CD14-positive monocyte (primary cell): ENCODE measurements around the gene BMPER. TPM values are rescaled to one million over a fixed set of nuclear protein-coding genes. Genes with fewer than 3 reads are reported as not detected.
A peak's percentile ranks its signal among the peaks of the same experiment; 100 is the strongest.

ENCODE experiments used
- DNase-seq, 3 donors: peaks; one replicate each; pipeline ENCODE4 v3.0.0-alpha.2; 2011 to 2022
- H2AFZ ChIP-seq: 2 replicates; pipeline ENCODE4 v1.6.0; 2012; ENCODE audit warnings: mild to moderate bottlenecking, low read depth, low read length, inconsistent platforms; ENCODE audit not compliant: insufficient read depth, poor library complexity, severe bottlenecking
- H3K27ac ChIP-seq, 2 donors: 1 replicate in 1 of 2; 2 replicates in 1 of 2; pipeline ENCODE4 v1.5.1; 2012 to 2013; ENCODE audit warnings: low read length in 2 of 2, control low read depth in 1 of 2, inconsistent platforms in 1 of 2, low read depth in 1 of 2, mild to moderate bottlenecking in 1 of 2
- H3K27me3 ChIP-seq, 2 donors: one replicate each; pipeline versions ENCODE4 v1.6.0 to v1.6.1; 2011 to 2013; ENCODE audit warnings: low read length in 2 of 2; ENCODE audit not compliant: control insufficient read depth in 2 of 2, insufficient read depth in 2 of 2
- H3K36me3 ChIP-seq, 2 donors: replicated peaks in 1 of 2; 1 replicate in 1 of 2; 2 replicates in 1 of 2; pipeline versions ENCODE4 v1.5.1 to v1.6.1; 2012 to 2013; ENCODE audit warnings: low read length in 2 of 2, control low read depth in 1 of 2, inconsistent platforms in 1 of 2, mild to moderate bottlenecking in 1 of 2; ENCODE audit not compliant: insufficient read depth in 2 of 2, control insufficient read depth in 1 of 2
- H3K4me1 ChIP-seq, 2 donors: 1 replicate in 1 of 2; 2 replicates in 1 of 2; pipeline versions ENCODE4 v1.5.1 to v1.6.1; 2012 to 2013; ENCODE audit warnings: low read length in 2 of 2, control low read depth in 1 of 2, inconsistent platforms in 1 of 2, mild to moderate bottlenecking in 1 of 2, moderate library complexity in 1 of 2; ENCODE audit not compliant: insufficient read depth in 2 of 2, control insufficient read depth in 1 of 2
- H3K4me2 ChIP-seq: replicated peaks from 2 replicates; pipeline ENCODE3; 2012; ENCODE audit warnings: low read length, moderate library complexity, mild to moderate bottlenecking; ENCODE audit not compliant: poor library complexity, severe bottlenecking; ENCODE audit errors: extremely low read depth
- H3K4me3 ChIP-seq, 3 experiments: fragments of 200-600 bp in 1 of 3; sonication (generic) in 1 of 3; replicated peaks in 1 of 3; 1 replicate in 2 of 3; 2 replicates in 1 of 3; pipeline ENCODE4 v1.5.1; 2011 to 2013; ENCODE audit warnings: low read length in 3 of 3, mild to moderate bottlenecking in 3 of 3, control low read depth in 2 of 3, low read depth in 2 of 3, inconsistent platforms in 1 of 3, moderate library complexity in 1 of 3
- H3K79me2 ChIP-seq: 2 replicates; pipeline ENCODE4 v1.6.0; 2012; ENCODE audit warnings: mild to moderate bottlenecking, control low read depth, inconsistent platforms, low read length, moderate library complexity; ENCODE audit not compliant: insufficient read depth
- H3K9ac ChIP-seq: 2 replicates; pipeline ENCODE4 v1.6.0; 2017; ENCODE audit warnings: low read length, mild to moderate bottlenecking; ENCODE audit not compliant: insufficient read depth, poor library complexity, severe bottlenecking
- H3K9me3 ChIP-seq, 2 donors: replicated peaks in 1 of 2; 1 replicate in 1 of 2; 2 replicates in 1 of 2; pipeline versions ENCODE4 v1.5.1 to v1.6.1; 2012 to 2013; ENCODE audit warnings: low read length in 2 of 2, control low read depth in 1 of 2; ENCODE audit not compliant: control insufficient read depth in 1 of 2, insufficient read depth in 1 of 2
- H4K20me1 ChIP-seq: 2 replicates; pipeline ENCODE4 v1.6.0; 2012; ENCODE audit warnings: mild to moderate bottlenecking, low read length, control low read depth, moderate library complexity; ENCODE audit not compliant: insufficient read depth
- H3K27ac Mint-ChIP-seq, 7 donors: one replicate each; pipeline ENCODE4 v1.8.0; 2020; ENCODE audit warnings: mild to moderate bottlenecking in 7 of 7, mixed read lengths in 7 of 7, moderate library complexity in 6 of 7, inconsistent platforms in 2 of 7
- H3K27me3 Mint-ChIP-seq, 3 donors: one replicate each; pipeline ENCODE4 v1.8.0; 2021 to 2022; ENCODE audit warnings: low read depth in 3 of 3, mild to moderate bottlenecking in 3 of 3, mixed read lengths in 3 of 3, moderate library complexity in 3 of 3, inconsistent platforms in 1 of 3
- H3K36me3 Mint-ChIP-seq, 2 donors: one replicate each; pipeline ENCODE4 v1.8.0; 2020; ENCODE audit warnings: mixed read lengths in 2 of 2, inconsistent platforms in 1 of 2, mild to moderate bottlenecking in 1 of 2
- H3K4me1 Mint-ChIP-seq: one replicate; pipeline ENCODE4 v1.8.0; 2020; ENCODE audit warnings: mild to moderate bottlenecking, mixed read lengths
- H3K4me3 Mint-ChIP-seq, 2 donors: one replicate each; pipeline ENCODE4 v1.8.0; 2020; ENCODE audit warnings: mild to moderate bottlenecking in 2 of 2, mixed read lengths in 2 of 2, moderate library complexity in 1 of 2
- H3K9me3 Mint-ChIP-seq, 7 donors: one replicate each; pipeline ENCODE4 v1.8.0; 2020 to 2022; ENCODE audit warnings: mixed read lengths in 7 of 7, mild to moderate bottlenecking in 6 of 7, moderate library complexity in 6 of 7, inconsistent platforms in 2 of 7
- CTCF ChIP-seq: fragments of 200-600 bp; IDR thresholded peaks from one replicate; pipeline ENCODE4 v1.8.0; 2022; ENCODE audit warnings: antibody characterized with exemption, mild to moderate bottlenecking
- WGBS: methylation state at CpG from one replicate; pipeline ENCODE4 v1.1.5; 2013; ENCODE audit warnings: missing lambda C conversion rate; ENCODE audit not compliant: insufficient coverage; 5-methylcytosine and 5-hydroxymethylcytosine counted together
- intact Hi-C, 2 donors: fragments of 100-400 bp; cut with micrococcal nuclease; formaldehyde crosslinking; loops; one replicate each; pipeline versions ENCODE4 v1.15.0 to v1.15.1; 2023
- polyA plus RNA-seq, 3 donors: library from polyadenylated mRNA; depleted of rRNA in 1 of 3; unstranded in 2 of 3; stranded (reverse) in 1 of 3; fragments of 300-500 nt in 2 of 3; fragments of >200 nt in 1 of 3; fragmentation: Illumina TruSeq in 2 of 3; gene quantifications; 1 replicate in 2 of 3; 2 replicates in 1 of 3; pipeline ENCODE4 v1.2.3, GENCODE V29; 2012 to 2021

Gene BMPER
- polyA plus RNA-seq, 3 donors, result not detected

GRCh38 chr7:33902746-33903145 lies 2.6 kb upstream of the BMPER start:
- Mint-ChIP-seq H3K4me1 (peaks cover 8% of the 10 kb centered on the region), H3K9me3 (peaks cover 0 to 6% (median 1%) of the 10 kb centered on the region in 7 donors), H3K36me3 (peaks cover 0 to 1% of the 10 kb centered on the region in 2 donors), H3K4me3 (peak overlapping the region in 1 of 2 donors; percentile 40), H3K27ac (no peak overlapping the region), H3K27me3 (peaks cover 60 to 72% (median 70%) of the 10 kb centered on the region in 3 donors)
- Histone ChIP-seq H3K27ac (no peak overlapping the region), H2AFZ (no peak overlapping the region), H3K79me2 (no peaks in the 10 kb centered on the region), H3K9ac (no peak overlapping the region), H4K20me1 (no peaks in the 10 kb centered on the region), H3K4me2 (no peak overlapping the region), H3K4me1 (peaks cover 0 to 13% of the 10 kb centered on the region in 2 donors), H3K4me3 (no peak overlapping the region), H3K36me3 (no peaks in the 10 kb centered on the region), H3K27me3 (peaks cover 58 to 66% of the 10 kb centered on the region in 2 donors), H3K9me3 (peaks cover 0 to 4% of the 10 kb centered on the region in 2 donors)
- 86% methylated on average over 4 of the region's 4 CpGs for WGBS
- no peak for DNase-seq
- TF ChIP-seq CTCF, result no peak
- intact Hi-C loops, result no loop called here

- Histone ChIP-seq H3K9me3 (peaks cover 0 to 4% of the 10 kb centered on the region in 2 donors), H4K20me1 (no peaks in the 10 kb centered on the region), H3K27ac (no peak overlapping the region), H3K9ac (no peak overlapping the region), H3K4me2 (peak overlapping the region; percentile 41), H3K36me3 (no peaks in the 10 kb centered on the region), H3K4me3 (peak overlapping the region in 1 of 3 experiments; percentile 26), H3K4me1 (peaks cover 0 to 13% of the 10 kb centered on the region in 2 donors), H3K79me2 (no peaks in the 10 kb centered on the region), H3K27me3 (peaks cover 65 to 75% of the 10 kb centered on the region in 2 donors), H2AFZ (peak overlapping the region; percentile 40)
- peaks cover 0 to 6% (median 1%) of the 10 kb centered on the region in 7 donors for H3K9me3 Mint-ChIP-seq
- no peak for DNase-seq
- no peak for TF ChIP-seq CTCF
- H3K36me3 Mint-ChIP-seq, result peaks cover 0 to 1% of the 10 kb centered on the region in 2 donors
- H3K27me3 Mint-ChIP-seq, result peaks cover 63 to 77% (median 76%) of the 10 kb centered on the region in 3 donors
- peaks cover 8% of the 10 kb centered on the region for H3K4me1 Mint-ChIP-seq
- intact Hi-C loops, result no loop called here
- 0% methylated on average over 23 of the region's 56 CpGs for WGBS
- no peak overlapping the region for H3K27ac Mint-ChIP-seq
- H3K4me3 Mint-ChIP-seq, result peak overlapping the region; percentile 34 to 86
Observed at GRCh38 chr7:33903791-33904680, 1.3 kb upstream of the BMPER start.
